ENCODE data around the gene OTOP3. TPM values are rescaled to one million over a fixed set of nuclear protein-coding genes. Genes with fewer than 3 reads are reported as not detected.

OTOP3 gene
- total RNA-seq, 1 donor from 2014 or later: not detected

DNA sequence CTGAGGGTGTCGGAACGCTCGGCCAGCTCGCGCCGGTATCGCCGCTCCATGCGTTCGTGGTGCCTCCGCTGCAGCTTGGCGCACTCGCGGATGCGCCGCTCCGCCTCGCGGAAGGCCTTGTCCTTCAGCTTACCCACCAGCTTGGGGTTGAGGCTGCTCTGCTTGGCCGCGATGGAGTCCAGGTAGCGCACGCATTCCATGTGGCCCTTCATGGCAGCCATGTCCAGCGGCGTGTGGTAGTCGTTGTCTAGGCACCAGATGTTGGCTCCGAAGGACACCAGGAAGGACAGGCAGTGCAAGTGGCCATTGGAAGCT lies 15.4 kb upstream of the OTOP3 start:
- Histone ChIP-seq H3K27me3 (ENCODE audit: control insufficient read depth, insufficient read depth, low read length) (peaks cover 62% of the 10 kb centered on the region), H3K4me3 (ENCODE audit: low read depth, low read length) (no peak overlapping the region), H3K36me3 (ENCODE audit: control insufficient read depth, insufficient read depth, low read length) (no peaks in the 10 kb centered on the region)
- no peak for DNase-seq (ENCODE audit: low read depth)
- TF ChIP-seq, protein P1, sequence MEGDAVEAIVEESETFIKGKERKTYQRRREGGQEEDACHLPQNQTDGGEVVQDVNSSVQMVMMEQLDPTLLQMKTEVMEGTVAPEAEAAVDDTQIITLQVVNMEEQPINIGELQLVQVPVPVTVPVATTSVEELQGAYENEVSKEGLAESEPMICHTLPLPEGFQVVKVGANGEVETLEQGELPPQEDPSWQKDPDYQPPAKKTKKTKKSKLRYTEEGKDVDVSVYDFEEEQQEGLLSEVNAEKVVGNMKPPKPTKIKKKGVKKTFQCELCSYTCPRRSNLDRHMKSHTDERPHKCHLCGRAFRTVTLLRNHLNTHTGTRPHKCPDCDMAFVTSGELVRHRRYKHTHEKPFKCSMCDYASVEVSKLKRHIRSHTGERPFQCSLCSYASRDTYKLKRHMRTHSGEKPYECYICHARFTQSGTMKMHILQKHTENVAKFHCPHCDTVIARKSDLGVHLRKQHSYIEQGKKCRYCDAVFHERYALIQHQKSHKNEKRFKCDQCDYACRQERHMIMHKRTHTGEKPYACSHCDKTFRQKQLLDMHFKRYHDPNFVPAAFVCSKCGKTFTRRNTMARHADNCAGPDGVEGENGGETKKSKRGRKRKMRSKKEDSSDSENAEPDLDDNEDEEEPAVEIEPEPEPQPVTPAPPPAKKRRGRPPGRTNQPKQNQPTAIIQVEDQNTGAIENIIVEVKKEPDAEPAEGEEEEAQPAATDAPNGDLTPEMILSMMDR (IDR thresholded peaks at IDR 0.05; ENCODE audit: insufficient read depth, low read length, poor library complexity, severe bottlenecking): no peak

DNA sequence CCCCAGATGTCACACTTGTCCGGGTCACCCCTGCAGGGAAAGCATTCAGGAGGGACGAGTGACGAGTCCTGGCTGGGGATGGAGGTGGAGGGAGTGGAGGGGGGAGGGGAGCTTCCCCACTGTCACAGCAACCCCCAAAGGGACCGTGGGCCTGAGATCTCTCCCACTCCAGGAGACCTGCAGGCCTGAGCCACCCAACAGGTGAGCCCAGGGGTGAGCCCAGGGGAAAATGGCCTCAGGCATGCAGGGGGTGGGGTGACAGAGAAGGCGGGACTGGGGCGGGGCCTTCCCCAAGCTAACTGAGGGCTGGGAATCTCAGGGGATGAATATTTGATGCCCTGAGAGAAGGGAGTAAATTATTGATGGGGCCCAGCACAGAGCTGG lies 15.1 kb upstream of the OTOP3 start:
- Histone ChIP-seq H3K36me3 (ENCODE audit: control insufficient read depth, insufficient read depth, low read length) (no peaks in the 10 kb centered on the region), H3K27me3 (ENCODE audit: control insufficient read depth, insufficient read depth, low read length) (peaks cover 65% of the 10 kb centered on the region), H3K4me3 (ENCODE audit: low read depth, low read length) (no peak overlapping the region)
- DNase-seq (ENCODE audit: low read depth): no peak
- TF ChIP-seq, protein P1 (IDR thresholded peaks at IDR 0.05; ENCODE audit: insufficient read depth, low read length, poor library complexity, severe bottlenecking): no peak

DNA sequence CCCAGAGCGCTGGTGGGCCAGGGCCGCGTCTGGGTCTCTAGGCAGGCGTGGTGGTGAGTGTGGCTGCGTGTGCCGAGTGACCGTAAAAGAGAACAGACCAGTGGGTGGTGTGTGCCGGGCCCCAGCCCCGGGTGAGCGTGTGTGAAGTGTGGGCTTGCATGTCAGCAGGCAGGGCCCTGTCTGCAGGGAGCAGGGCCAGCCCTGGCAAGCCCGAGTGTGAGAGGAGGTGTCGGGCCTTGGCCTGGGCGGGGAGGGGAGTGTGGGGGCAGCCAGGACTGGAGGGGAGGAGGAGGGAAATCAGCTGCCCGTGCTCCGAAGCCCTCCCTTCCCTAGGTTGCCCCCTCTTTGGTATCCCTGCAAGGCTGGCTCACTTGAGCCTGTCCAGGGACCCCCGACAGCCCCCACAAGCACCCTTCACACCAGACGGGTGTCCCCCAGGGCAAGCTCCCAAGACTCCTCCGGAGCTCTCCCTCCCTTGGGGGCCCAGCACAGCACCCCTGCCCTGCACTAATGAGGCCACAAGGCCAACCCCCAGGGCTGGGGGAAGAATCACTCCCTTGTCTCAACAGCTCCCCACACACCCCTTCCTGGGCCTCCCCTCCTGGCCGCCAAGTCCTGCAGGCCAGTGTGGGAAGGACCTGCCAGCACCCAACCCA lies 14.5 kb upstream of the OTOP3 start:
- no peak for DNase-seq (ENCODE audit: low read depth)
- no peak overlapping the region for H3K4me3 ChIP-seq (ENCODE audit: low read depth, low read length)

DNA sequence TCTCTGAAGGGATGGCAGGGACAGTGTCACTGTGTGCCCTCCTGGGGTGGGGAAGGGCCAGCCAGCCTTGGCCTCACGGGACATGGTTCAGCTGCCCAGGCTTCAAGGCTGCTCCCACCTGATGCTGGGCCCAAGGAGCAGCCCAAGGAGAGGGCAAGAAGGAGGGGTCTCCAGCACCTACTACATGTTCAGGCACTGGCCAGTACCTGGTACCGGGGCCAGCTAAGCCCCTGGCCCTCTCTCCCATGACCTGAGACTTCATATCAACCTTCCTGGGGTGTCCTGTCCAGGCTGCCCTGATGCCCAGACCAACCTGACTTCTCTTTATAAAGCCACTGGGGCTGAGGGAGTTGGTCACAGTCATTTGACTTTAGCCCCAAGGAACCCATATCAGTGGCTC lies 13.9 kb upstream of the OTOP3 start:
- no peak for DNase-seq (ENCODE audit: low read depth)
- no peak overlapping the region for H3K4me3 ChIP-seq (ENCODE audit: low read depth, low read length)
- TF ChIP-seq, protein P1 (IDR thresholded peaks at IDR 0.05; ENCODE audit: insufficient read depth, low read length, poor library complexity, severe bottlenecking): no peak
- no peaks in the 10 kb centered on the region for H3K36me3 ChIP-seq (ENCODE audit: control insufficient read depth, insufficient read depth, low read length)
- H3K27me3 ChIP-seq (ENCODE audit: control insufficient read depth, insufficient read depth, low read length): peaks cover 73% of the 10 kb centered on the region

More for the DNA sequence above, 14.5 kb upstream of the OTOP3 start:
- peaks cover 70% of the 10 kb centered on the region for H3K27me3 ChIP-seq (ENCODE audit: control insufficient read depth, insufficient read depth, low read length)
- TF ChIP-seq, protein P1 (IDR thresholded peaks at IDR 0.05; ENCODE audit: insufficient read depth, low read length, poor library complexity, severe bottlenecking): no peak
- H3K36me3 ChIP-seq (ENCODE audit: control insufficient read depth, insufficient read depth, low read length): no peaks in the 10 kb centered on the region

DNA sequence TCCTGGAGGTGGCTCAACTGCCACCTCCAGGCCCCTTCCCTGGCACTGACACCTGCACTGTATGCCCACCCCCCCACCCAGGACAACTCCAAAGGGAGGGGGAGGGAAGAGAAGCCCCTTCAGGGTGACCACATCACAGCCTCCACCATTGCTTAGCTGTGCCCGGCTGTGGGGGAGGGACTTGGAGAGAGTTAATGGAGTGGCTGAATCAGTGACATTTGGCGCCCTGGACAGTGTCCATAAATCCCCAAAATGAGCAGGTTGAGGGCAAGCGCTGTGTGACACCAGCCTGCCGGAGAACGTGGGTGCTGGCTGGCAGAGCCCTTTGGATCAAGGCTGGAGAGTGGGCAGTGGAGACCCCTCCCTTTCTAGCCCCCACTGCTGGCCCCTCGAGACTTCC lies 13.5 kb upstream of the OTOP3 start:
- DNase-seq (ENCODE audit: low read depth): no peak
- TF ChIP-seq, protein P1 (IDR thresholded peaks at IDR 0.05; ENCODE audit: insufficient read depth, low read length, poor library complexity, severe bottlenecking): no peak
- Histone ChIP-seq H3K27me3 (ENCODE audit: control insufficient read depth, insufficient read depth, low read length) (peaks cover 76% of the 10 kb centered on the region), H3K4me3 (ENCODE audit: low read depth, low read length) (no peak overlapping the region), H3K36me3 (ENCODE audit: control insufficient read depth, insufficient read depth, low read length) (no peaks in the 10 kb centered on the region)

All from kidney epithelial cell (primary cell).